Left forelimb (tissue), 1 donor: ENCODE results near the gene RCE1.

Experiments used
- DNase-seq: peaks from one replicate; pipeline ENCODE4 v3.0.0-alpha.2; 2018; ENCODE audit warnings: low spot score

The RCE1 gene

GRCh38 chr11:66856496-66857233 is 13.4 kb downstream of the RCE1 start, which contains the start of gene LRFN4:
LRFN4 (plus strand) TSS chr11:66857064; CDS start chr11:66857745, 681 bp downstream.
- DNase-seq, result no peak

- no peak for DNase-seq
These were observed 14.1 kb downstream of the RCE1 start for GRCh38 chr11:66857234-66857926.

GRCh38 chr11:66857927-66858185 is 14.6 kb downstream of the RCE1 start:
- no peak for DNase-seq

- DNase-seq, result no peak
These were observed 15.1 kb downstream of the RCE1 start for GRCh38 chr11:66858186-66858938.

GRCh38 chr11:66858939-66859685 is 15.9 kb downstream of the RCE1 start:
- DNase-seq, result no peak

GRCh38 chr11:66859686-66860448 is 16.6 kb downstream of the RCE1 start:
- DNase-seq, result no peak

GRCh38 chr11:66860449-66860831 is 17.2 kb downstream of the RCE1 start:
- DNase-seq, result no peak

GRCh38 chr11:66861038-66861773 is 18.0 kb downstream of the RCE1 start:
- no peak for DNase-seq

GRCh38 chr11:66861774-66862558 is 18.7 kb downstream of the RCE1 start:
- no peak for DNase-seq

GRCh38 chr11:66862559-66863037 is 19.4 kb downstream of the RCE1 start:
- no peak for DNase-seq

- no peak for DNase-seq
These were observed 20.3 kb downstream of the RCE1 start for GRCh38 chr11:66863428-66864125.

GRCh38 chr11:66864172-66864901 is 21.1 kb downstream of the RCE1 start:
- no peak for DNase-seq

GRCh38 chr11:66864924-66865697 is 21.9 kb downstream of the RCE1 start:
- DNase-seq, result no peak

GRCh38 chr11:66866007-66866406 is 22.8 kb downstream of the RCE1 start:
- DNase-seq, result no peak

- DNase-seq, result no peak
These were observed 23.3 kb downstream of the RCE1 start for GRCh38 chr11:66866511-66866986.

GRCh38 chr11:66867425-66868040 is 24.3 kb downstream of the RCE1 start:
- DNase-seq, result no peak

GRCh38 chr11:66868082-66868725 is 25.0 kb downstream of the RCE1 start:
- DNase-seq, result no peak
